ENCODE measurements around the gene RPS13.

DNA sequence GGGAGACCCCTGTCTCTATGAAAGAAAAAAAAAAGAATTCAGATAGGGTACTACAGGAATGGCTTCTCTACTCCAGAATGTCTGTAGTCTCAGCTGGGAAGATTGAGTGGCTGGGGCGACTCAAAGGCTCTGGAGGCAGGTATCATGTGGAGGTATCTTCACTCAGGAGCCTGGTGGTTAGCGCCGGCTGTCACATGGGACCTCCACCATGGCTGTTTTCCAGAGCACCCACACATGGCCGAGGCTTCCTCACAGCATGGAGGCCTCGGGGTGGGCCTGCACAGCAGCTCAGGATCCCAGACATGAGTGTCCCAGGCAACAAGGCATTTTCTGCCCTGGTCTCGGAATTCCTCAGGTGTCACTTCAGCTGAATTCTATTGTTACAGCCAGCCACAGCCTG is 10.1 kb downstream of the RPS13 start:
- TF ChIP-seq, protein P1, sequence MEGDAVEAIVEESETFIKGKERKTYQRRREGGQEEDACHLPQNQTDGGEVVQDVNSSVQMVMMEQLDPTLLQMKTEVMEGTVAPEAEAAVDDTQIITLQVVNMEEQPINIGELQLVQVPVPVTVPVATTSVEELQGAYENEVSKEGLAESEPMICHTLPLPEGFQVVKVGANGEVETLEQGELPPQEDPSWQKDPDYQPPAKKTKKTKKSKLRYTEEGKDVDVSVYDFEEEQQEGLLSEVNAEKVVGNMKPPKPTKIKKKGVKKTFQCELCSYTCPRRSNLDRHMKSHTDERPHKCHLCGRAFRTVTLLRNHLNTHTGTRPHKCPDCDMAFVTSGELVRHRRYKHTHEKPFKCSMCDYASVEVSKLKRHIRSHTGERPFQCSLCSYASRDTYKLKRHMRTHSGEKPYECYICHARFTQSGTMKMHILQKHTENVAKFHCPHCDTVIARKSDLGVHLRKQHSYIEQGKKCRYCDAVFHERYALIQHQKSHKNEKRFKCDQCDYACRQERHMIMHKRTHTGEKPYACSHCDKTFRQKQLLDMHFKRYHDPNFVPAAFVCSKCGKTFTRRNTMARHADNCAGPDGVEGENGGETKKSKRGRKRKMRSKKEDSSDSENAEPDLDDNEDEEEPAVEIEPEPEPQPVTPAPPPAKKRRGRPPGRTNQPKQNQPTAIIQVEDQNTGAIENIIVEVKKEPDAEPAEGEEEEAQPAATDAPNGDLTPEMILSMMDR (conservative IDR thresholded peaks at IDR 0.05; ENCODE audit: low read depth, low read length) = no peak
- no peak for TF ChIP-seq EZH2 (IDR thresholded peaks at IDR 0.05; ENCODE audit: borderline replicate concordance, low read depth, low read length, poor library complexity, severe bottlenecking)
